ENCODE data around the gene MNS1.

DNA sequence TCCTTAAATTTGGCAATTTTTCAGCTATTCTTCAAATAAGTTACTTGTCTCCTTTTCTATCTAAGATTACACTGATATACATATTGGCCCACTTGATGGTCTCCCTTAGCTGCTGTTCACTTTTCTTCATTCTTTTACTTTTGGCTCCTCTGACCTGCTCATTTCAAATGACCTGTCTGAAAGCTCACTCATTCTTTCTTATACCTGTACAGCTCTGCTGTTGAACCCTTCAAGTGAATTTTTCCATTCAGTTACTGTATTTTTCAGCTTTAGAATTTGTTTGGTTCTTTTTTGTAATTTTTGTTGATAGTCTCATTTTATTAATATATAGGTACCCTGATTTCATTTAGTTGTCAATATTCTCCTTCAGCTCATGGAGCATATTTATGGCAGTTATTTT, 39.7 kb downstream of the MNS1 start:
- TF ChIP-seq GATA2 (IDR thresholded peaks at IDR 0.05; ENCODE audit: low read depth, low read length) (no peak), GATA3 (IDR thresholded peaks at IDR 0.05; ENCODE audit: low read depth, low read length) (no peak)

Data from SH-SY5Y (cell line).